Testis (tissue), 3 donors: ENCODE measurements around the gene TRABD2B. TPM values are rescaled to one million over a fixed set of nuclear protein-coding genes. Genes with fewer than 3 reads are reported as not detected.

Source experiments
- DNase-seq: peaks from one replicate; pipeline ENCODE4 v3.0.0-alpha.2; 2019
- H3K27ac ChIP-seq, 2 donors: fragments of 200-600 bp; sonication (generic); one replicate each; pipeline ENCODE4 v1.5.1; 2019
- H3K27me3 ChIP-seq: fragments of 200-600 bp; sonication (generic); one replicate; pipeline ENCODE4 v1.5.1; 2019
- H3K36me3 ChIP-seq: fragments of 200-600 bp; sonication (generic); one replicate; pipeline ENCODE4 v1.5.1; 2017; ENCODE audit warnings: low read depth; ENCODE audit errors: missing control alignments
- H3K4me1 ChIP-seq: fragments of 200-600 bp; sonication (generic); one replicate; pipeline ENCODE4 v1.5.1; 2019
- H3K4me3 ChIP-seq, 2 donors: fragments of 200-600 bp; sonication (generic); one replicate each; pipeline ENCODE4 v1.5.1; 2017 to 2019
- H3K9me3 ChIP-seq: fragments of 200-600 bp; sonication (generic); one replicate; pipeline ENCODE4 v1.5.1; 2017
- CTCF ChIP-seq, 3 experiments: fragments of 450-650 bp in 2 of 3; fragments of 200-600 bp in 1 of 3; sonication (generic) in 1 of 3; IDR thresholded peaks; one replicate each; pipeline ENCODE4 v1.5.1; 2016 to 2019; ENCODE audit warnings: antibody characterized with exemption in 3 of 3, mild to moderate bottlenecking in 2 of 3, moderate library complexity in 1 of 3
- POLR2A ChIP-seq: fragments of 450-650 bp; IDR thresholded peaks from one replicate; pipeline ENCODE4 v1.6.1; 2017; ENCODE audit warnings: antibody characterized with exemption, mild to moderate bottlenecking, moderate library complexity
- WGBS, 2 donors: methylation state at CpG; one replicate each; pipeline ENCODE4 v1.1.5; 2018; 5-methylcytosine and 5-hydroxymethylcytosine counted together
- intact Hi-C: fragments of 100-400 bp; cut with DNase I; formaldehyde crosslinking; loops from one replicate; pipeline ENCODE4 v1.15.1; 2023; ENCODE audit warnings: low total_unique reads
- polyA plus RNA-seq: library from polyadenylated mRNA; stranded (reverse); fragments of 350-450 nt; fragmentation: Illumina TruSeq; extraction: RNeasy Lipid Tissue Mini Kit (QIAGEN cat#74804); gene quantifications from one replicate; pipeline ENCODE4 v1.2.3, GENCODE V29; 2014; ENCODE audit warnings: low read depth, low replicate concordance; ENCODE audit not compliant: insufficient read depth
- total RNA-seq, 2 donors: library from RNA; depleted of rRNA; stranded (reverse); fragments of >200 nt; gene quantifications; one replicate each; pipeline ENCODE4 v1.2.3, GENCODE V29; 2016

TRABD2B gene
- total and polyA plus RNA-seq, 3 donors from 2014 or later, result 1.9 to 2.7 (median 2.0) TPM

- intact Hi-C loops, result no loop called here
- no peaks in the 10 kb centered on the region for H3K36me3 ChIP-seq
- H3K4me1 ChIP-seq, result no peaks in the 10 kb centered on the region
- no peaks in the 10 kb centered on the region for H3K27me3 ChIP-seq
- WGBS, 2 donors, result 63 to 74% methylated on average over 8 of the region's 8 CpGs
- no peaks in the 10 kb centered on the region for H3K9me3 ChIP-seq
- no peak for TF ChIP-seq POLR2A
- no peak for TF ChIP-seq CTCF (IDR thresholded peaks at IDR 0.05)
- no peak overlapping the region for H3K4me3 ChIP-seq
- H3K27ac ChIP-seq, result no peak overlapping the region
- DNase-seq, result no peak
Observed at GRCh38 chr1:47918257-47918867, 78.8 kb downstream of the TRABD2B start.

- no peaks in the 10 kb centered on the region for H3K9me3 ChIP-seq
- H3K36me3 ChIP-seq, result no peaks in the 10 kb centered on the region
- no peak for DNase-seq
- no peak for TF ChIP-seq POLR2A
- no peak for TF ChIP-seq CTCF (IDR thresholded peaks at IDR 0.05)
- WGBS, 2 donors, result 94 to 96% methylated on average over 3 of the region's 3 CpGs
- H3K27ac ChIP-seq, result no peak overlapping the region
- no peaks in the 10 kb centered on the region for H3K4me1 ChIP-seq
- intact Hi-C loops, result no loop called here
- no peaks in the 10 kb centered on the region for H3K27me3 ChIP-seq
- H3K4me3 ChIP-seq, result no peak overlapping the region
Observed at GRCh38 chr1:47917687-47918086, 79.5 kb downstream of the TRABD2B start.

- 57 to 66% methylated on average over 5 to 13 of the region's 13 CpGs for whole genome bisulfite sequencing, 2 donors
- no peaks in the 10 kb centered on the region for H3K9me3 ChIP-seq
- no peaks in the 10 kb centered on the region for H3K36me3 ChIP-seq
- no peak overlapping the region for H3K27ac ChIP-seq
- DNase-seq, result no peak
- intact Hi-C loops, result no loop called here
- TF ChIP-seq POLR2A (no peak), CTCF (IDR thresholded peaks at IDR 0.05) (no peak)
- no peak overlapping the region for H3K4me3 ChIP-seq
- H3K27me3 ChIP-seq, result no peaks in the 10 kb centered on the region
- no peaks in the 10 kb centered on the region for H3K4me1 ChIP-seq
Observed at GRCh38 chr1:47915677-47916353, 81.4 kb downstream of the TRABD2B start.

GRCh38 chr1:47914952-47915676, 82.1 kb downstream of the TRABD2B start:
- Histone ChIP-seq H3K4me1 (no peaks in the 10 kb centered on the region), H3K36me3 (no peaks in the 10 kb centered on the region), H3K4me3 (no peak overlapping the region), H3K27me3 (no peaks in the 10 kb centered on the region), H3K27ac (no peak overlapping the region), H3K9me3 (no peaks in the 10 kb centered on the region)
- 92 to 96% methylated on average over 8 of the region's 8 CpGs for WGBS, 2 donors
- no peak for DNase-seq
- intact Hi-C loops, result no loop called here
- TF ChIP-seq CTCF (IDR thresholded peaks at IDR 0.05), result no peak
- no peak for TF ChIP-seq POLR2A
